H1 (cell line): ENCODE data around the gene BCL2L11. TPM values are rescaled to one million over a fixed set of nuclear protein-coding genes. Genes with fewer than 3 reads are reported as not detected.

ENCODE experiments used
- CTCF ChIA-PET: fragments of 300-600 bp; sonication (Branson Sonifier 250); formaldehyde crosslinking; loops from one replicate; lab custom pipeline; 2021; ENCODE audit not compliant: partially characterized antibody; lab: Charles Lee
- POLR2A ChIA-PET: fragments of 300-600 bp; sonication (Branson Sonifier 250); formaldehyde crosslinking; loops from one replicate; lab custom pipeline; 2021; ENCODE audit warnings: inconsistent platforms; ENCODE audit not compliant: partially characterized antibody; lab: Charles Lee
- DNase-seq, 2 experiments: peaks; one replicate each; pipeline versions ENCODE4 v3.0.0 to v3.0.0-alpha.2; 2010 to 2022; ENCODE audit warnings: low spot score in 2 of 2, low read depth in 1 of 2, mixed read lengths in 1 of 2
- FAIRE-seq: peaks from 2 replicates; lab custom pipeline; 2011; peaks lifted over from hg19 to GRCh38; lab: Jason Lieb, UNC
- H2AFZ ChIP-seq: 2 replicates; pipeline ENCODE4 v1.8.1; 2012; ENCODE audit warnings: low read length, inconsistent platforms
- H2AK5ac ChIP-seq: 2 replicates; pipeline ENCODE4 v1.6.1; 2013; ENCODE audit warnings: low read depth, low read length
- H2BK120ac ChIP-seq: replicated peaks from 2 replicates; pipeline ENCODE3; 2013; ENCODE audit warnings: low read depth, low read length, inconsistent platforms
- H2BK12ac ChIP-seq: 2 replicates; pipeline ENCODE4 v1.6.1; 2013; ENCODE audit warnings: low read depth, low read length
- H2BK15ac ChIP-seq: 2 replicates; pipeline ENCODE4 v1.6.1; 2013; ENCODE audit warnings: low read length
- H2BK20ac ChIP-seq: 2 replicates; pipeline ENCODE4 v1.6.1; 2013; ENCODE audit warnings: low read length
- H2BK5ac ChIP-seq: 2 replicates; pipeline ENCODE4 v1.6.1; 2013; ENCODE audit warnings: low read depth, low read length
- H3K14ac ChIP-seq: 2 replicates; pipeline ENCODE4 v1.6.1; 2013; ENCODE audit warnings: inconsistent platforms; ENCODE audit not compliant: insufficient read length
- H3K18ac ChIP-seq: 2 replicates; pipeline ENCODE4 v1.6.1; 2013; ENCODE audit warnings: low read length; ENCODE audit errors: extremely low read depth
- H3K23ac ChIP-seq: 2 replicates; pipeline ENCODE4 v1.6.1; 2013; ENCODE audit warnings: inconsistent platforms; ENCODE audit not compliant: insufficient read length
- H3K23me2 ChIP-seq: 2 replicates; pipeline ENCODE4 v1.6.1; 2013; ENCODE audit warnings: low read depth, low read length
- H3K27ac ChIP-seq: 2 replicates; pipeline ENCODE4 v1.6.1; 2011; ENCODE audit warnings: low read depth, low read length, inconsistent platforms
- H3K27me3 ChIP-seq, 4 experiments: replicated peaks in 1 of 4; 1 replicate in 1 of 4; 2 replicates in 3 of 4; pipeline versions ENCODE4 v1.6.1 to v1.8.1; 2011 to 2013; ENCODE audit warnings: low read length in 3 of 4, mild to moderate bottlenecking in 3 of 4, inconsistent platforms in 2 of 4, mixed read lengths in 2 of 4, moderate library complexity in 1 of 4; ENCODE audit not compliant: control insufficient read depth in 3 of 4, insufficient read depth in 3 of 4; ENCODE audit errors: extremely low read depth in 1 of 4
- H3K36me3 ChIP-seq, 4 experiments: 2 replicates each; pipeline versions ENCODE4 v1.6.1 to v1.8.1; 2011 to 2013; ENCODE audit warnings: mild to moderate bottlenecking in 4 of 4, low read length in 3 of 4, moderate library complexity in 2 of 4, control low read depth in 1 of 4, inconsistent platforms in 1 of 4; ENCODE audit not compliant: insufficient read depth in 4 of 4, control insufficient read depth in 2 of 4
- H3K4ac ChIP-seq: replicated peaks from 2 replicates; pipeline ENCODE3; 2013; ENCODE audit warnings: low read length, low read depth, mixed read lengths, inconsistent platforms; ENCODE audit not compliant: insufficient read length
- H3K4me1 ChIP-seq, 4 experiments: replicated peaks in 1 of 4; 1 replicate in 1 of 4; 2 replicates in 3 of 4; pipeline versions ENCODE4 v1.6.1 to v1.8.1; 2011 to 2013; ENCODE audit warnings: low read length in 3 of 4, inconsistent platforms in 2 of 4, mixed read lengths in 1 of 4; ENCODE audit not compliant: insufficient read depth in 4 of 4, control insufficient read depth in 3 of 4
- H3K4me2 ChIP-seq, 2 experiments: 2 replicates each; pipeline versions ENCODE4 v1.6.1 to v1.8.1; 2011 to 2013; ENCODE audit warnings: low read depth in 2 of 2, low read length in 2 of 2, control low read depth in 1 of 2, inconsistent platforms in 1 of 2, mild to moderate bottlenecking in 1 of 2; ENCODE audit not compliant: insufficient read depth in 1 of 2
- H3K4me3 ChIP-seq, 4 experiments: fragments of 200-600, 300-600 bp in 1 of 4; sonication (generic), shearing (Covaris generic), sonication (Bioruptor Twin) in 1 of 4; 2 replicates each; pipeline versions ENCODE4 v1.5.1 to v1.8.1; 2011 to 2016; ENCODE audit warnings: low read length in 4 of 4, low read depth in 3 of 4, control low read depth in 2 of 4, inconsistent platforms in 2 of 4, mild to moderate bottlenecking in 2 of 4, mixed read lengths in 1 of 4, moderate library complexity in 1 of 4; ENCODE audit not compliant: insufficient read depth in 2 of 4; ENCODE audit errors: extremely low read depth in 1 of 4
- H3K56ac ChIP-seq: replicated peaks from 2 replicates; pipeline ENCODE3; 2013; ENCODE audit warnings: low read depth, mild to moderate bottlenecking, mixed read lengths, low read length, inconsistent platforms; ENCODE audit not compliant: insufficient read length
- H3K79me1 ChIP-seq: 2 replicates; pipeline ENCODE4 v1.6.1; 2013; ENCODE audit warnings: low read depth, low read length, control low read depth
- H3K79me2 ChIP-seq, 2 experiments: 2 replicates each; pipeline versions ENCODE4 v1.6.1 to v1.8.1; 2012 to 2013; ENCODE audit warnings: low read length in 2 of 2, mild to moderate bottlenecking in 2 of 2, inconsistent platforms in 1 of 2; ENCODE audit not compliant: insufficient read depth in 2 of 2, control insufficient read depth in 1 of 2
- H3K9ac ChIP-seq, 4 experiments: replicated peaks in 1 of 4; 1 replicate in 1 of 4; 2 replicates in 3 of 4; pipeline versions ENCODE4 v1.6.1 to v1.8.1; 2011 to 2013; ENCODE audit warnings: low read depth in 3 of 4, low read length in 3 of 4, control low read depth in 2 of 4, mild to moderate bottlenecking in 2 of 4, moderate library complexity in 2 of 4, inconsistent platforms in 1 of 4; ENCODE audit errors: extremely low read depth in 1 of 4
- H3K9me3 ChIP-seq, 2 experiments: 2 replicates each; pipeline versions ENCODE4 v1.6.1 to v1.8.1; 2012 to 2013; ENCODE audit warnings: mild to moderate bottlenecking in 2 of 2, moderate library complexity in 2 of 2, control low read depth in 1 of 2, inconsistent platforms in 1 of 2, low read depth in 1 of 2, low read length in 1 of 2, mixed read lengths in 1 of 2; ENCODE audit not compliant: insufficient read depth in 2 of 2
- H4K20me1 ChIP-seq, 2 experiments: replicated peaks in 1 of 2; 2 replicates each; pipeline versions ENCODE3 to v1.8.1; 2011 to 2013; ENCODE audit warnings: inconsistent platforms in 2 of 2, low read length in 2 of 2, mild to moderate bottlenecking in 1 of 2; ENCODE audit not compliant: insufficient read depth in 2 of 2, control insufficient read depth in 1 of 2
- H4K5ac ChIP-seq: 2 replicates; pipeline ENCODE4 v1.6.1; 2013; ENCODE audit warnings: low read length, low read depth, mixed read lengths, inconsistent platforms; ENCODE audit not compliant: insufficient read length
- H4K8ac ChIP-seq: 2 replicates; pipeline ENCODE4 v1.8.0; 2013; ENCODE audit warnings: mild to moderate bottlenecking, moderate library complexity, low read length, inconsistent platforms; ENCODE audit not compliant: insufficient read depth; ENCODE audit errors: extremely low read depth
- H4K91ac ChIP-seq: replicated peaks from 2 replicates; pipeline ENCODE3; 2013; ENCODE audit warnings: low read length, mixed read lengths, inconsistent platforms; ENCODE audit not compliant: insufficient read length
- JUND ChIP-seq: IDR thresholded peaks from 2 replicates; pipeline ENCODE4 v1.6.1; 2011; ENCODE audit warnings: mild to moderate bottlenecking, improper control_type of control experiment, low read length
- SP1 ChIP-seq: IDR thresholded peaks from 2 replicates; pipeline ENCODE4 v1.6.1; 2011; ENCODE audit warnings: low read depth, low read length
- SUZ12 ChIP-seq: fragments of 200-600 bp; sonication (generic); IDR thresholded peaks from 2 replicates; pipeline ENCODE4 v1.6.1; 2012; ENCODE audit warnings: mild to moderate bottlenecking, inconsistent platforms, low read length, moderate library complexity, mixed read lengths
- WGBS, 2 experiments: shearing (Covaris generic) in 1 of 2; methylation state at CpG; one replicate each; pipeline versions ENCODE4 v1.1.6 to v1.1.7; 2013 to 2015; ENCODE audit warnings: low lambda C conversion rate in 2 of 2, mixed read lengths in 2 of 2, inconsistent platforms in 1 of 2, low coverage in 1 of 2, missing lambda C conversion rate in 1 of 2; ENCODE audit not compliant: insufficient replicate concordance in 2 of 2, insufficient coverage in 1 of 2, insufficient read length in 1 of 2; ENCODE audit errors: extremely low coverage in 1 of 2, missing lambda C conversion rate in 1 of 2; 5-methylcytosine and 5-hydroxymethylcytosine counted together
- polyA plus RNA-seq, 7 experiments: library from polyadenylated mRNA; depleted of rRNA in 3 of 7; stranded (reverse) in 5 of 7; unstranded in 2 of 7; fragments of >200 nt in 5 of 7; fragments of 200-250 nt in 2 of 7; gene quantifications; 1 replicate in 5 of 7; 2 replicates in 1 of 7; 4 replicates in 1 of 7; pipeline versions ENCODE4 v1.2.1 to v1.2.3, GENCODE V29; 2011 to 2013; ENCODE audit warnings: missing spikeins in 2 of 7, mixed read lengths in 2 of 7
- total RNA-seq: library from RNA; stranded (reverse); fragmentation: NEBNext Ultra II Directional; extraction: Animal tissue kit (Norgen Biotek cat#: 25700); gene quantifications from 2 replicates; pipeline ENCODE4 v1.2.1, GENCODE V29; 2021

BCL2L11 gene
- total and polyA plus RNA-seq, 2 of the 8 experiments (the other 6 are each of a cell fraction or from before 2014, with no cell fraction given): 7.5 to 22.9 TPM

DNA sequence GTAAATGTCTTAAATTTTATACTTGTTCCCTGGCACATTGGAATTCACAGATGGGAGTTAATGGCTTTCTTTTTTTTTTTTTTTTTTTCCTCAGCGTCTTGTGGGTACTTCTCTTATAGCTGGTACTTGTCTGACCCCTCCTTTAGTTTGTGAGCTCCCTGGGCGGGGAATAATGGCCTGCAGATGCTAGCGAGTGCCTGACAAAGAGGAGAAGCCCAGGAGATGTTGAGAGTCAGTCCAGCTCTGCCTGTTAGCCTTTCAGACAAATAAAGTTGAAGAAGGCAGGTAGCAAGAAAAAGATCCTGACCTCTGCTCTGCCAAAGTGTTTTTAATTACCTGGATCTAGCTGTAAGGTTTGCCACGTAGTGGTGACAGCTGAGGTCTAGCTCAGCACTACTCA lies 6.6 kb downstream of the BCL2L11 start:
- CTCF ChIA-PET: interaction anchor here (3.3 kb wide), 1 partner anchor 8 kb away, joined by 9 read pairs; no protein-coding TSS in a partner anchor
- 83% methylated on average over 4 of the region's 4 CpGs; no CpG with 5 or more reads in 1 of the 2 experiments for WGBS, 2 experiments
- DNase-seq: no peak

More for the DNA sequence above, 6.6 kb downstream of the BCL2L11 start:
- Histone ChIP-seq H3K79me1 (peaks cover 2% of the 10 kb centered on the region; the same call in 1 of the 2 replicates), H4K91ac (no peak overlapping the region), H3K18ac (no peak overlapping the region), H3K4me3 (no peak overlapping the region), H3K56ac (no peak overlapping the region), H3K23me2 (peaks cover 7% of the 10 kb centered on the region; the same call in 1 of the 2 replicates), H2BK20ac (no peak overlapping the region), H3K79me2 (peaks cover 0 to 68% of the 10 kb centered on the region in 2 experiments; a peak in 2 of 4 replicates), H2AFZ (no peak overlapping the region), H3K27ac (no peak overlapping the region), H4K20me1 (peaks cover 2 to 11% of the 10 kb centered on the region in 2 experiments), H2BK15ac (no peak overlapping the region), H2BK5ac (no peak overlapping the region), H3K4me1 (0 out of 7 replicates have a peak, but pooled peaks cover 0 to 5% (median 1%) of the 10 kb centered on the region in 4 experiments), H3K4ac (no peak overlapping the region), H3K23ac (no peak overlapping the region), H4K8ac (no peak overlapping the region), H4K5ac (no peak overlapping the region), H3K14ac (no peak overlapping the region), H2BK12ac (no peak overlapping the region), H3K4me2 (no peak overlapping the region), H2BK120ac (no peak overlapping the region), H3K27me3 (no peaks in the 10 kb centered on the region), H3K36me3 (peaks cover 8 to 67% (median 31%) of the 10 kb centered on the region in 4 experiments), H3K9me3 (no peaks in the 10 kb centered on the region), H2AK5ac (no peak overlapping the region), H3K9ac (no peak overlapping the region)
- POLR2A ChIA-PET: interaction anchor here (1.1 kb wide), 1 partner anchor 10 kb away, joined by 3 read pairs; no protein-coding TSS in a partner anchor
- no peak for FAIRE-seq
- TF ChIP-seq SP1 (no peak), SUZ12 (no peak), JUND (no peak)
